HUES6 (cell line): Measurements from ENCODE around the gene CALML5.
"Not testable (repeated sequence)": the region's sequence is repeated elsewhere in the genome, so short reads cannot be mapped to it uniquely, and the experiment has no call there.

Experiments
- H3K27ac ChIP-seq: 2 replicates; pipeline ENCODE4 v1.7.0; 2013; ENCODE audit warnings: low read depth, mild to moderate bottlenecking, low read length, inconsistent platforms
- H3K27me3 ChIP-seq: 2 replicates; pipeline ENCODE4 v1.6.1; 2013; ENCODE audit warnings: low read length; ENCODE audit not compliant: control insufficient read depth, insufficient read depth
- H3K36me3 ChIP-seq: 2 replicates; pipeline ENCODE4 v1.6.1; 2013; ENCODE audit warnings: low read length; ENCODE audit not compliant: control insufficient read depth, insufficient read depth
- H3K4me1 ChIP-seq: 2 replicates; pipeline ENCODE4 v1.6.1; 2013; ENCODE audit warnings: low read length; ENCODE audit not compliant: control insufficient read depth, insufficient read depth
- H3K4me3 ChIP-seq: 2 replicates; pipeline ENCODE4 v1.5.1; 2013; ENCODE audit warnings: low read depth, low read length
- H3K9ac ChIP-seq: one replicate; pipeline ENCODE4 v1.6.1; 2013; ENCODE audit warnings: mild to moderate bottlenecking, low read length
- H3K9me3 ChIP-seq: 2 replicates; pipeline ENCODE4 v1.6.1; 2013; ENCODE audit warnings: low read depth, low read length; ENCODE audit not compliant: control insufficient read depth, insufficient read depth

CALML5 gene

GRCh38 chr10:5476918-5477525 is 22.3 kb downstream of the CALML5 start:
- peaks cover 31% of the 10 kb centered on the region for H3K4me1 ChIP-seq
- H3K9ac ChIP-seq: peak overlapping the region; percentile 69
- no peaks in the 10 kb centered on the region for H3K36me3 ChIP-seq
- H3K9me3 ChIP-seq: peaks cover 3% of the 10 kb centered on the region; the same call in 1 of the 2 replicates
- no peaks in the 10 kb centered on the region for H3K27me3 ChIP-seq
- 0 out of 2 replicates have a peak overlapping the region, but pooled peaks have one; percentile 23 for H3K4me3 ChIP-seq
- H3K27ac ChIP-seq: peak overlapping the region; percentile 90

GRCh38 chr10:5475974-5476807 is 23.2 kb downstream of the CALML5 start:
- H3K4me1 ChIP-seq: peaks cover 31% of the 10 kb centered on the region
- 0 out of 2 replicates have a peak overlapping the region, but pooled peaks have one; percentile 14 for H3K27ac ChIP-seq
- not testable (repeated sequence) for H3K9ac ChIP-seq, H3K27me3 ChIP-seq, H3K36me3 ChIP-seq, H3K4me3 ChIP-seq, H3K9me3 ChIP-seq

GRCh38 chr10:5475088-5475487 is 24.3 kb downstream of the CALML5 start:
- not testable (repeated sequence) for H3K4me3 ChIP-seq, H3K27me3 ChIP-seq, H3K36me3 ChIP-seq, H3K27ac ChIP-seq, H3K9me3 ChIP-seq, H3K9ac ChIP-seq
- H3K4me1 ChIP-seq: peaks cover 31% of the 10 kb centered on the region

GRCh38 chr10:5474642-5475041 is 24.7 kb downstream of the CALML5 start:
- not testable (repeated sequence) for H3K9ac ChIP-seq

GRCh38 chr10:5470062-5470751 is 29.2 kb downstream of the CALML5 start:
- H3K9me3 ChIP-seq: peaks cover 20% of the 10 kb centered on the region
- H3K4me1 ChIP-seq: peaks cover 31% of the 10 kb centered on the region
- H3K4me3 ChIP-seq: no peak overlapping the region
- no peaks in the 10 kb centered on the region for H3K27me3 ChIP-seq
- no peaks in the 10 kb centered on the region for H3K36me3 ChIP-seq
- H3K9ac ChIP-seq: peak overlapping the region; percentile 17
- H3K27ac ChIP-seq: no peak overlapping the region

More at GRCh38 chr10:5474642-5475041, 24.7 kb downstream of the CALML5 start:
- not testable (repeated sequence) for H3K4me3 ChIP-seq, H3K36me3 ChIP-seq, H3K27me3 ChIP-seq, H3K27ac ChIP-seq, H3K9me3 ChIP-seq
- H3K4me1 ChIP-seq: peaks cover 32% of the 10 kb centered on the region

- Histone ChIP-seq H3K27ac (no peak overlapping the region), H3K27me3 (no peaks in the 10 kb centered on the region), H3K9me3 (peaks cover 20% of the 10 kb centered on the region), H3K9ac (no peak overlapping the region), H3K4me1 (peaks cover 32% of the 10 kb centered on the region), H3K4me3 (no peak overlapping the region), H3K36me3 (no peaks in the 10 kb centered on the region)
Observed at GRCh38 chr10:5469353-5470061, 29.9 kb downstream of the CALML5 start.

GRCh38 chr10:5468262-5469106 is 30.9 kb downstream of the CALML5 start:
- Histone ChIP-seq H3K9me3 (peaks cover 20% of the 10 kb centered on the region), H3K9ac (no peak overlapping the region), H3K27me3 (no peaks in the 10 kb centered on the region), H3K36me3 (peaks cover under 1% of the 10 kb centered on the region; the same call in 1 of the 2 replicates), H3K27ac (no peak overlapping the region), H3K4me1 (peaks cover 32% of the 10 kb centered on the region), H3K4me3 (no peak overlapping the region)

GRCh38 chr10:5467634-5468255 is 31.6 kb downstream of the CALML5 start:
- no peak overlapping the region for H3K9ac ChIP-seq
- peaks cover 3% of the 10 kb centered on the region; the same call in 1 of the 2 replicates for H3K36me3 ChIP-seq
- peaks cover 26% of the 10 kb centered on the region for H3K9me3 ChIP-seq
- no peak overlapping the region for H3K4me3 ChIP-seq
- peak overlapping the region; percentile 97; the same call in 1 of the 2 replicates for H3K27ac ChIP-seq
- H3K27me3 ChIP-seq: no peaks in the 10 kb centered on the region
- H3K4me1 ChIP-seq: peaks cover 32% of the 10 kb centered on the region

GRCh38 chr10:5467207-5467535 is 32.2 kb downstream of the CALML5 start:
- H3K27ac ChIP-seq: peak overlapping the region; percentile 97; the same call in 1 of the 2 replicates
- H3K4me1 ChIP-seq: peaks cover 35% of the 10 kb centered on the region
- H3K36me3 ChIP-seq: peaks cover 3% of the 10 kb centered on the region; the same call in 1 of the 2 replicates
- H3K27me3 ChIP-seq: no peaks in the 10 kb centered on the region
- peak overlapping the region; percentile 94 for H3K9ac ChIP-seq
- peaks cover 24% of the 10 kb centered on the region for H3K9me3 ChIP-seq
- H3K4me3 ChIP-seq: no peak overlapping the region
